CD4-positive, alpha-beta T cell treated with Interleukin-15 for 4 hours (primary cell): ENCODE data around the gene IER3.

Experiments used
- DNase-seq: peaks from one replicate; pipeline ENCODE4 v3.0.0-alpha.2; 2020; ENCODE audit warnings: low spot score

Gene IER3

DNA sequence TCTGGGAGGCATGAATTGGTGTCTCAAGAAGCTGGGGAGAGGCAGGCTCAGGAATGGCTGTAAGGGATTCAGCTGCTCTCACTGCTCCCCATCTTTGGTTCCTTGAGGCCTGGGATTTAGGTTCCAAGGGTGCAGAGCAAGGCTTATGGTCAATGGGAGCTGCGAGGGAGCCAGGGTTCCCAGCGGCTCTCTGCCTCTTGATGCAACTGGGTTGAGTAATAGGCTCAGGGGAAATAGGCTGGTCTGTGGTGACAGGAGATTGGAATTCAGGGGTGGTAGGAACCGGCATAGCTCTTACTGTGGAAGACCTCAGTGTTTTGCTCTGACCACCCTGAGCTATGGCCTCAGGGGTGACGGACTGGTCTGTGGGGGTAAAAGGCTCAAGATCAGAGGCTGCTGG, 40.5 kb downstream of the IER3 start:
- DNase-seq = no peak

DNA sequence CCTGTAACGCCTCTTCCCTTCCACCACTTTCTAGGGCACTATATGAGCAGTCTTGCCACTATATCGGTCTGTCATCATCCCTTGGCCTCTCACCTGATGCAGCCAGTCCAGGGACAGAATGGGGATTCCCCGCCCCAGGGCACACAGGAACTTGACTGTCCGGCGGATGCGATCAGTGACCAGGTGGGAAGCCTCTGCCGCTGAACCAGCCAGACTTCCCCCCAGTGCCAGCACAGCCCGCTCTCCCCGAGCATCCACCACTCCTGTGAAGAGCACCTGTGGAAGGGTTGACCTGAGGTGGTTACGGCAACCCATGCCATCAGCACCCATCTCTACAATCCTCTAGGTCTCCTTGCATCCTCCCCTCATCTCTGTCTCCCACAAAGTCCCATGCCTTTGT, 41.3 kb downstream of the IER3 start:
- DNase-seq = no peak

DNA sequence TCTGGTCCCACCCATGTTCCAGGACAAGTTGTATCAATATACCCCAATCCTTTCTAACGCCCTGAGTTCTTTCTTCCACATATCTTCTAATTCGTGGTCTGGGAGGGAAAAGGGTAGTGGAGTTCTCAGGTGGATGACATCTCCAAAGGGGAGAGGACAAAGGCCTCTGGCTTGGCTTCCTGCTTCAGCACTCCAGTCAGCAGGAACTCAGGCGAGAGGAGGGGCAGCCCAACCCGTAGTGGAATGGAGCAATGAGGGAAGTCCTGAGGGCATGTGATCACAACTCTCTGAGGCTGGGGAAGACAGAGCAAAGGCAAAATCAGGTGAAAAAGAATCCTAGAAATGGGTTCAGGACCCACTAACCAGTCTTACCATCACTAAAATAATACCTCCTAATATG, 44.0 kb downstream of the IER3 start:
- DNase-seq = no peak

GRCh38 chr6:30696432-30696831, 47.9 kb downstream of the IER3 start:
- DNase-seq = no peak
